8988T (cell line): Measurements from ENCODE around the gene DGAT2.

ENCODE experiments used
- DNase-seq: peaks from one replicate; pipeline ENCODE4 v3.0.0; 2011

The DGAT2 gene

DNA sequence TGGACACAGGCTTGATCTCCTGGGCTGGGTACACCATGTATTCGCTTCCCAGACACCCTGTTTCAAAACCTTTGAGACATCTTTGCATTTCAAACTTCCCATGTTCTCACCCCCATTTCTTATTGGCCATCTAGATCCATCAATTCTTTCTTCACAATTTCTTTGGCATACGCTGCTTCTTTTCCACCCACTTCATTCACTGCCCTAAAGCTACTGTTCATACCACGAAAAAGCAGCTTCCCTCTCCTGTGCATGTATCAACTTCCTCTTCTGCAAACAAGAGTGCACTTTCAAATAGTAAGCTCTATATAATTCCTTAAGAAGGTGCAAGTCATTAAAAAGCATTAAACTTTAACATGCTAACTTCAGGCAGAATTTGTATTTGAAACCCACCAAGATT, 67.8 kb downstream of the DGAT2 start:
- DNase-seq = no peak

DNA sequence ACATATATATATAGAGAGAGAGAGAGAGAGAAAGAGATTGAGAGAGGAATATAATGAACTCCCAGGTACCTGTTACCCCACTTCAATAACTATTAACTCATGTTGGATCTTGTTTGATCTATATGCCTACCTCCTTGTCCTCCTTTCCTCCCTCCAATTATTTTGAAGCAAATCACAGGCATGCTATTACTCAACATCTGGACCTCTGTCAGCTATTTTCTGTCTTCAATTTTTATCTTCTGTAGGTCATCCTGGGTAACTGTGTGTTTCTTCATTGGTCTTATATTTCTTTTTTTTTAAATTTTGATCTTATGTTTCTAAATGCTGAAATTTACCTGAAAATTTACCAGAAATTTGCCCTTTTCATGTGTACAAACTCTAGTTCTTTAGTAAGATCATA, 71.3 kb downstream of the DGAT2 start:
- DNase-seq = no peak

DNA sequence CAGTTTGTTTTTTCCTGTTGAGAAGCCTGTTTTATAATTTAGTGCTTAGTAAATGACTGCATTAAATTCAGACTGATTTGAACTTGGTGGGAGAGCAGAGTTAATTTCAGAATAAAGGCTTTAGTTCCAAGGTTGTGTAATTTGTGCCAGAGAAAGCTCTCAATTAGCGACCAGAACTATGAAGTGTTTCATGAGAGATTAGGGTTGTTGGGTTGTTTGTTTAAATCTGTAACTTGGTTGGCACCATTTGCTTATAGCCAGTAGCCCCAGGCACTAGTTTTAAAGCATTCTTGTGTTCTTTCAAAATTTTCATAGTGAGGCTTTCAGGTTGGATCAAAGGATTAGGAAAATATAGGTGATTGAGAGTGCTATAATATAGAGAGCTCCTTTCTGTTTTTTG, 71.9 kb downstream of the DGAT2 start:
- DNase-seq = no peak

GRCh38 chr11:75841739-75842138, 73.2 kb downstream of the DGAT2 start:
- no peak for DNase-seq

DNA sequence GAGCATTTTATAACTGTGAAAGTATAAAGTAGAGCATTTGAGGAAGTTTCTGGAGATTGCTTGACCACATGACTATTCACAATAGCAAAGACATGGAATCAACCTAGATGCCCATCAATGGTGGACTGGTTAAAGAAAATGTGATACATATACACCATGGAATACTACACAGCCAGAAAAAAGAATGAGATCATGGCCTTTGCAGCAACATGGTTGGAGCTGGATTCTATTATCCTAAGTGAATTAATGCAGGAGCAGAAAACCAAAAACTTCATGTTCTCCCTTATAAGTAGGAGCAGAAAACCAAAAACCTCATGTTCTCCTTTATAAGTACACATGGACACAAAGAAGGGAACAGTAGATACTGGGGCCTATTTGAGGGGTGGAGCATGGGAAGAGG, 76.7 kb downstream of the DGAT2 start:
- DNase-seq = no peak

DNA sequence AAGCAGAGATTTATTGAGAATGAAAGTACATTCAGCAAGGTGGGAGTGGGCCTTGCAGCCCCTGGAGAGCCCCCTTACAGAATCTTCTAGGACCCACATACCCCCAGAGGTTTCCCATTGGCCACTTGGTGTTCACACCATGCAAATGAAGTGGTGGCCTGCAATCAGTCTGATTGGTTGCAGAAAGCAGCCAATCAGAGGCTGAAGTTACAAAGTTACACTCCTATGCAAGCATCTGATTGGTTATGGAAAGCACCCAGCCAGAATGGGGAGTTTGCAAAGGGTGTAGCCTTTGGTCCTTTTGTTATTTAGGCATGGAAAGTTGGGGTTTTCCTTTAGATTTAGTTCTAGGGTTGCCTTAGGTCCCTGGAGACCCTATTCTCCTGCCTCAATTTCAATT, 81.3 kb downstream of the DGAT2 start:
- DNase-seq = no peak

- DNase-seq = no peak
Measured at GRCh38 chr11:75850787-75851186, 82.2 kb downstream of the DGAT2 start.
